ENCODE data around the gene C12orf42. TPM values are rescaled to one million over a fixed set of nuclear protein-coding genes. Genes with fewer than 3 reads are reported as not detected.

C12orf42 gene
- total and polyA plus RNA-seq, 2 donors (not counting 1 experiment from before 2014, with no cell fraction given) = 25.6 to 138 TPM

DNA sequence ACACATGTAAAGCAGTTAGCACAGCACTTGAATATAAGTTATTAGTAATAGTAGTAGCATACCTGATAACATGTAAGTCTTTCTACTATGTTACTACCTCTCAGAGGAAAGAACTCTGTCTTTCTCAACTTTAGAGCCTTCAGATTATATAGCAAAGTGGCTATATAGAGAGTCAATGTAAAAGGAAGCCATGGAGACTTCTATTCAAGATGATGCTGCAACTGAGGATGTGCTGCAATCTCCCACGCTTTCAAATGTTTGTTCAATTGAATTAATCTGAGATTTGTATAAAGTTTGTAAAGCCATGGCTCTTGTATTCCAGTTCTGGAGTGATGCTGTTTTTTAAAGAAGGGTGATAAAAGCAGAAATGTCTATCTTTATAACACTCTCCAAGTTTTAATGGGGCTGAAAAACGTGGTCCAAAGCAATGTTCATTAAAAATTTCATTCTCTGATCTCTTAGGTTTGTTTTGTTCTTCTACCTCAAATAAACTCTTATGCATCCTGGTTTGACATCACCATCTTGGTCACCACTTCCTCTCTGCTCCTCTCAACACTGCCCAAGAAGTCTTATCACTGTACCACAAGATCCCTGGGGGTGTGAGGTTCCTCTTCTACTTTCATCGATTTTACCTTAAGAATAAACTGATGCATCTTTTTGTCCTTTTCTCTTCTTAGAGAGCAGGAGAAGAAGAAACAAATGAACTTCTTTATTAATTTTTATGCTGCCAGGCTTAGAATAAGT is 40.6 kb downstream of the C12orf42 start:
- H3K27me3 ChIP-seq (replicated peaks in 1 of 4; ENCODE audit: control extremely low read depth in 1 of 4, control insufficient read depth in 3 of 4, insufficient read depth in 4 of 4, low read length in 3 of 4) = no peaks in the 10 kb centered on the region
- H3K4me1 Mint-ChIP-seq = peaks cover 44% of the 10 kb centered on the region
- peak overlapping the region; percentile 74 to 85 for H3K27ac ChIP-seq (ENCODE audit: low read length in 2 of 2)
- peak; percentile 86 for DNase-seq
- H3K36me3 ChIP-seq (replicated peaks in 1 of 2; ENCODE audit: control extremely low read depth in 1 of 2, control insufficient read depth in 1 of 2, extremely low read depth in 1 of 2, insufficient read depth in 2 of 2, low read length in 1 of 2) = no peaks in the 10 kb centered on the region
- ChIA-PET CTCF (interaction anchor here (0.7 to 1.5 kb wide), 2 partner anchors 11 to 47 kb away, joined by 3 read pairs; no protein-coding TSS in a partner anchor), POLR2A (no interaction called here)
- peak; percentile 99 for ATAC-seq (ENCODE audit: low read depth)
- 60% methylated on average over 1 of the region's 3 CpGs for WGBS (ENCODE audit: insufficient coverage)
- H3K9me3 Mint-ChIP-seq (ENCODE audit: insufficient read depth) = peaks cover 3% of the 10 kb centered on the region
- H3K4me2 ChIP-seq (replicated peaks; ENCODE audit: low read depth, low read length, poor library complexity, severe bottlenecking) = peak overlapping the region; percentile 63
- TF ChIP-seq EZH2 (IDR thresholded peaks at IDR 0.05; ENCODE audit: borderline replicate concordance, insufficient read depth, low read depth, low read length, poor library complexity, severe bottlenecking) = no peak
- TF ChIP-seq, protein P1, sequence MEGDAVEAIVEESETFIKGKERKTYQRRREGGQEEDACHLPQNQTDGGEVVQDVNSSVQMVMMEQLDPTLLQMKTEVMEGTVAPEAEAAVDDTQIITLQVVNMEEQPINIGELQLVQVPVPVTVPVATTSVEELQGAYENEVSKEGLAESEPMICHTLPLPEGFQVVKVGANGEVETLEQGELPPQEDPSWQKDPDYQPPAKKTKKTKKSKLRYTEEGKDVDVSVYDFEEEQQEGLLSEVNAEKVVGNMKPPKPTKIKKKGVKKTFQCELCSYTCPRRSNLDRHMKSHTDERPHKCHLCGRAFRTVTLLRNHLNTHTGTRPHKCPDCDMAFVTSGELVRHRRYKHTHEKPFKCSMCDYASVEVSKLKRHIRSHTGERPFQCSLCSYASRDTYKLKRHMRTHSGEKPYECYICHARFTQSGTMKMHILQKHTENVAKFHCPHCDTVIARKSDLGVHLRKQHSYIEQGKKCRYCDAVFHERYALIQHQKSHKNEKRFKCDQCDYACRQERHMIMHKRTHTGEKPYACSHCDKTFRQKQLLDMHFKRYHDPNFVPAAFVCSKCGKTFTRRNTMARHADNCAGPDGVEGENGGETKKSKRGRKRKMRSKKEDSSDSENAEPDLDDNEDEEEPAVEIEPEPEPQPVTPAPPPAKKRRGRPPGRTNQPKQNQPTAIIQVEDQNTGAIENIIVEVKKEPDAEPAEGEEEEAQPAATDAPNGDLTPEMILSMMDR (IDR thresholded peaks at IDR 0.05) = no peak
- no peaks in the 10 kb centered on the region for H4K20me1 ChIP-seq (ENCODE audit: control insufficient read depth, insufficient read depth, low read length, poor library complexity, severe bottlenecking)
- H3K4me3 Mint-ChIP-seq = peak overlapping the region; percentile 60
- peak overlapping the region; percentile 10 for H3K9ac ChIP-seq (ENCODE audit: low read length)
- H3K9me3 ChIP-seq (ENCODE audit: control extremely low read depth in 1 of 3, control insufficient read depth in 2 of 3, insufficient read depth in 1 of 3, low read length in 2 of 3) = peaks cover 0 to 6% (median 3%) of the 10 kb centered on the region in 3 donors
- intact Hi-C loops (cut with micrococcal nuclease) = loop anchor here (1.0 kb wide), 3 partner anchors 9 to 40 kb away; partner anchors contain the start of gene C12orf42
- H2AFZ ChIP-seq (ENCODE audit: insufficient read depth, low read depth, low read length, poor library complexity, severe bottlenecking) = peak overlapping the region; percentile 16
- no peaks in the 10 kb centered on the region for H3K27me3 Mint-ChIP-seq
- H3K79me2 ChIP-seq (ENCODE audit: control insufficient read depth, insufficient read depth, low read length) = no peaks in the 10 kb centered on the region
- peak overlapping the region in 1 of 5 experiments; percentile 27 for H3K4me3 ChIP-seq (ENCODE audit: control extremely low read depth in 1 of 5, extremely low read depth in 1 of 5, insufficient read depth in 1 of 5, low read depth in 2 of 5, low read length in 4 of 5)
- H3K27ac Mint-ChIP-seq = peak overlapping the region; percentile 80
- H3K4me1 ChIP-seq (ENCODE audit: control insufficient read depth in 2 of 2, insufficient read depth in 2 of 2, low read length in 2 of 2) = peaks cover 32 to 44% of the 10 kb centered on the region in 2 donors

DNA sequence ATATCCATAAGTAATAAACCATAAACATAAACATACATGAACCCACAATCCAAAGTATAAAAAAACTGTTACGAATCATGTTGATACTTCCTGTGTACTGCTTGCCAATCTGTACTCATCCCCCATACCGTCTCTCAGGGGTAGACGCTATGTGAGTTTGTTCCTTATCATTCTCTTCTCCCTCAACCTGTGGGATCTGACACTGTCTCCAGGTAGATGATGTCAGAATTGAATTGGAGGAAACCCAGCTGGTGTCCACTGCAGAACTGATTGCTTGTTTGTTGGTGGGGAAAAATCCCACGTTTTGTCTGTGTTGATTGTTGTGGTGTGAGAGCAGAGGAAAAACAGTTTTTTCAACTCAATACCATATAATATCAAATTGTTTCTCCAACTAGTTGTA is 50.8 kb downstream of the C12orf42 start:
- H3K79me2 ChIP-seq (ENCODE audit: control insufficient read depth, insufficient read depth, low read length) = peaks cover 12% of the 10 kb centered on the region
- peaks cover 27% of the 10 kb centered on the region for H3K4me1 Mint-ChIP-seq
- ATAC-seq (ENCODE audit: low read depth) (no peak), DNase-seq (no peak)
- peaks cover 7% of the 10 kb centered on the region for H3K9me3 Mint-ChIP-seq (ENCODE audit: insufficient read depth)
- ChIA-PET CTCF (no interaction called here), POLR2A (no interaction called here)
- TF ChIP-seq, protein P1 (IDR thresholded peaks at IDR 0.05) = no peak
- TF ChIP-seq EZH2 (IDR thresholded peaks at IDR 0.05; ENCODE audit: borderline replicate concordance, insufficient read depth, low read depth, low read length, poor library complexity, severe bottlenecking) = no peak
- WGBS (ENCODE audit: insufficient coverage) = no CpG with 5 or more reads among the region's 4 CpGs
- H4K20me1 ChIP-seq (ENCODE audit: control insufficient read depth, insufficient read depth, low read length, poor library complexity, severe bottlenecking) = no peaks in the 10 kb centered on the region
- H3K4me3 Mint-ChIP-seq = no peak overlapping the region
- H3K27me3 ChIP-seq (replicated peaks in 1 of 4; ENCODE audit: control extremely low read depth in 1 of 4, control insufficient read depth in 3 of 4, insufficient read depth in 4 of 4, low read length in 3 of 4) = no peaks in the 10 kb centered on the region
- no peaks in the 10 kb centered on the region for H3K9me3 ChIP-seq (ENCODE audit: control extremely low read depth in 1 of 3, control insufficient read depth in 2 of 3, insufficient read depth in 1 of 3, low read length in 2 of 3)
- no peak overlapping the region for H3K4me2 ChIP-seq (replicated peaks; ENCODE audit: low read depth, low read length, poor library complexity, severe bottlenecking)
- peaks cover 6% of the 10 kb centered on the region for H3K27me3 Mint-ChIP-seq
- no peak overlapping the region for H3K9ac ChIP-seq (ENCODE audit: low read length)
- H3K27ac Mint-ChIP-seq = no peak overlapping the region
- intact Hi-C loops (cut with micrococcal nuclease) = loop anchor here (10.0 kb wide), 1 partner anchor 1700 kb away; no protein-coding TSS in a partner anchor
- H3K27ac ChIP-seq (ENCODE audit: low read length in 2 of 2) = no peak overlapping the region
- H3K36me3 ChIP-seq (replicated peaks in 1 of 2; ENCODE audit: control extremely low read depth in 1 of 2, control insufficient read depth in 1 of 2, extremely low read depth in 1 of 2, insufficient read depth in 2 of 2, low read length in 1 of 2) = no peaks in the 10 kb centered on the region
- no peak overlapping the region for H3K4me3 ChIP-seq (ENCODE audit: control extremely low read depth in 1 of 5, extremely low read depth in 1 of 5, insufficient read depth in 1 of 5, low read depth in 2 of 5, low read length in 4 of 5)
- H3K4me1 ChIP-seq (ENCODE audit: control insufficient read depth in 2 of 2, insufficient read depth in 2 of 2, low read length in 2 of 2) = peaks cover 24% of the 10 kb centered on the region in 2 donors
- no peak overlapping the region for H2AFZ ChIP-seq (ENCODE audit: insufficient read depth, low read depth, low read length, poor library complexity, severe bottlenecking)
